ENCODE results near the gene CPXM2. TPM values are rescaled to one million over a fixed set of nuclear protein-coding genes. Genes with fewer than 3 reads are reported as not detected.

The CPXM2 gene
- total and polyA plus RNA-seq, 10 of the 15 experiments (the other 5 are each of a cell fraction or from before 2014, with no cell fraction given) = 0.08 to 1.1 (median 0.58) TPM

DNA sequence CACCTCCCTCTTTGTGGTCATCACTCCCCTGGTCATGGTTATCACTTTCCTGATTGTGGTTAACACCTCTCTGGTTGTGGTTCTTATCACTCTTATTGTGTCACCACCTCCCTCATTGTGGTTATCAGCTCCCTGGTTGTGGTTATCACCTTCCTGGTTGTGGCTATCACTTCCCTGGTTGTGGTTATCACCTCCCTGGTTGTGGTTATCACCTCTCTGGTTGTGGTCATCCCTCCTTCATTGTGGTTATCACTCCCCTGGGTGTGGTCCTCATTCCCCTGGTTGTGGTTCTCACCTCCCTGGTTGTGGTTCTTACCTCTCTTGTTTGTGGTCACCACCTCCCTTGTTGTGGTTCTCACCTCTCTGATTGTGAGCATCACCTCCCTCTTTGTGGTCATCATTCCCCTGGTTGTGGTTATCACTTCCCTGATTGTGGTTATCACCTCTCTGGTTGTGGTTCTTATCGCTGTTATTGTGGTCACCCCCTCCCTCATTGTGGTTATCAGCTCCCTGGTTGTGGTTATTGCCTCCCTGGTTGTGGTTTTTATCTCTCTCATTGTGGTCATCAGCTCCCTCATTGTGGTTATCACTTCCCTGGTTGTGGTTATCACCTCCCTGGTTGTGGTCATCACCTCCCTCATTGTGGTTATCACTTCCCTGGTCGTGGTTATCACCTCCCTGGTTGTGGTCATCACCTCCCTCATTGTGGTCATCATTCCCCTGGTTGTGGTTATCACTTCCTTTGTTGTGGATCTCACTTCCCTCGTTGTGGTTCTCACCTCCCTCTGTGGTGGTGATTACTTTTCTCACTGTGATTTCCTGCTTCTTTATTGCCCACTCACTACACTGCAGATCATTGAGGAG lies 118.7 kb downstream of the CPXM2 start (continued):
- TF ChIP-seq, protein P1, sequence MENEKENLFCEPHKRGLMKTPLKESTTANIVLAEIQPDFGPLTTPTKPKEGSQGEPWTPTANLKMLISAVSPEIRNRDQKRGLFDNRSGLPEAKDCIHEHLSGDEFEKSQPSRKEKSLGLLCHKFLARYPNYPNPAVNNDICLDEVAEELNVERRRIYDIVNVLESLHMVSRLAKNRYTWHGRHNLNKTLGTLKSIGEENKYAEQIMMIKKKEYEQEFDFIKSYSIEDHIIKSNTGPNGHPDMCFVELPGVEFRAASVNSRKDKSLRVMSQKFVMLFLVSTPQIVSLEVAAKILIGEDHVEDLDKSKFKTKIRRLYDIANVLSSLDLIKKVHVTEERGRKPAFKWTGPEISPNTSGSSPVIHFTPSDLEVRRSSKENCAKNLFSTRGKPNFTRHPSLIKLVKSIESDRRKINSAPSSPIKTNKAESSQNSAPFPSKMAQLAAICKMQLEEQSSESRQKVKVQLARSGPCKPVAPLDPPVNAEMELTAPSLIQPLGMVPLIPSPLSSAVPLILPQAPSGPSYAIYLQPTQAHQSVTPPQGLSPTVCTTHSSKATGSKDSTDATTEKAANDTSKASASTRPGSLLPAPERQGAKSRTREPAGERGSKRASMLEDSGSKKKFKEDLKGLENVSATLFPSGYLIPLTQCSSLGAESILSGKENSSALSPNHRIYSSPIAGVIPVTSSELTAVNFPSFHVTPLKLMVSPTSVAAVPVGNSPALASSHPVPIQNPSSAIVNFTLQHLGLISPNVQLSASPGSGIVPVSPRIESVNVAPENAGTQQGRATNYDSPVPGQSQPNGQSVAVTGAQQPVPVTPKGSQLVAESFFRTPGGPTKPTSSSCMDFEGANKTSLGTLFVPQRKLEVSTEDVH (IDR thresholded peaks at IDR 0.05; ENCODE audit: low read depth, partially characterized antibody) = no peak
- no peak for TF ChIP-seq KDM1A (IDR thresholded peaks at IDR 0.05; ENCODE audit: borderline replicate concordance)
- TF ChIP-seq, protein P2, sequence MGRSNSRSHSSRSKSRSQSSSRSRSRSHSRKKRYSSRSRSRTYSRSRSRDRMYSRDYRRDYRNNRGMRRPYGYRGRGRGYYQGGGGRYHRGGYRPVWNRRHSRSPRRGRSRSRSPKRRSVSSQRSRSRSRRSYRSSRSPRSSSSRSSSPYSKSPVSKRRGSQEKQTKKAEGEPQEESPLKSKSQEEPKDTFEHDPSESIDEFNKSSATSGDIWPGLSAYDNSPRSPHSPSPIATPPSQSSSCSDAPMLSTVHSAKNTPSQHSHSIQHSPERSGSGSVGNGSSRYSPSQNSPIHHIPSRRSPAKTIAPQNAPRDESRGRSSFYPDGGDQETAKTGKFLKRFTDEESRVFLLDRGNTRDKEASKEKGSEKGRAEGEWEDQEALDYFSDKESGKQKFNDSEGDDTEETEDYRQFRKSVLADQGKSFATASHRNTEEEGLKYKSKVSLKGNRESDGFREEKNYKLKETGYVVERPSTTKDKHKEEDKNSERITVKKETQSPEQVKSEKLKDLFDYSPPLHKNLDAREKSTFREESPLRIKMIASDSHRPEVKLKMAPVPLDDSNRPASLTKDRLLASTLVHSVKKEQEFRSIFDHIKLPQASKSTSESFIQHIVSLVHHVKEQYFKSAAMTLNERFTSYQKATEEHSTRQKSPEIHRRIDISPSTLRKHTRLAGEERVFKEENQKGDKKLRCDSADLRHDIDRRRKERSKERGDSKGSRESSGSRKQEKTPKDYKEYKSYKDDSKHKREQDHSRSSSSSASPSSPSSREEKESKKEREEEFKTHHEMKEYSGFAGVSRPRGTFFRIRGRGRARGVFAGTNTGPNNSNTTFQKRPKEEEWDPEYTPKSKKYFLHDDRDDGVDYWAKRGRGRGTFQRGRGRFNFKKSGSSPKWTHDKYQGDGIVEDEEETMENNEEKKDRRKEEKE (IDR thresholded peaks at IDR 0.05) = no peak
- TF ChIP-seq HDAC2 (IDR thresholded peaks at IDR 0.05) = no peak
- no peak for TF ChIP-seq CHD4 (IDR thresholded peaks at IDR 0.05)
- TF ChIP-seq SMC3 (IDR thresholded peaks at IDR 0.05; ENCODE audit: borderline replicate concordance, low read length) = no peak
- TF ChIP-seq EP300 (IDR thresholded peaks at IDR 0.05; ENCODE audit: borderline replicate concordance in 1 of 2, control insufficient read depth in 1 of 2, low read depth in 2 of 2, low read length in 2 of 2) = no peak
- TF ChIP-seq YBX1 (IDR thresholded peaks at IDR 0.05) = no peak
- no peak for TF ChIP-seq RBBP5 (conservative IDR thresholded peaks at IDR 0.05)
- TF ChIP-seq, protein P3, sequence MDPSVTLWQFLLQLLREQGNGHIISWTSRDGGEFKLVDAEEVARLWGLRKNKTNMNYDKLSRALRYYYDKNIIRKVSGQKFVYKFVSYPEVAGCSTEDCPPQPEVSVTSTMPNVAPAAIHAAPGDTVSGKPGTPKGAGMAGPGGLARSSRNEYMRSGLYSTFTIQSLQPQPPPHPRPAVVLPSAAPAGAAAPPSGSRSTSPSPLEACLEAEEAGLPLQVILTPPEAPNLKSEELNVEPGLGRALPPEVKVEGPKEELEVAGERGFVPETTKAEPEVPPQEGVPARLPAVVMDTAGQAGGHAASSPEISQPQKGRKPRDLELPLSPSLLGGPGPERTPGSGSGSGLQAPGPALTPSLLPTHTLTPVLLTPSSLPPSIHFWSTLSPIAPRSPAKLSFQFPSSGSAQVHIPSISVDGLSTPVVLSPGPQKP (IDR thresholded peaks at IDR 0.05; ENCODE audit: low read depth, low read length) = no peak
- TF ChIP-seq POLR2A (IDR thresholded peaks at IDR 0.05; ENCODE audit: low read depth, low read length) = no peak
- TF ChIP-seq, protein P4, sequence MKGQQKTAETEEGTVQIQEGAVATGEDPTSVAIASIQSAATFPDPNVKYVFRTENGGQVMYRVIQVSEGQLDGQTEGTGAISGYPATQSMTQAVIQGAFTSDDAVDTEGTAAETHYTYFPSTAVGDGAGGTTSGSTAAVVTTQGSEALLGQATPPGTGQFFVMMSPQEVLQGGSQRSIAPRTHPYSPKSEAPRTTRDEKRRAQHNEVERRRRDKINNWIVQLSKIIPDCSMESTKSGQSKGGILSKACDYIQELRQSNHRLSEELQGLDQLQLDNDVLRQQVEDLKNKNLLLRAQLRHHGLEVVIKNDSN (IDR thresholded peaks at IDR 0.05; ENCODE audit: borderline replicate concordance, extremely low read length, insufficient read depth, low read depth, low read length) = no peak
- TF ChIP-seq SMAD1 (IDR thresholded peaks at IDR 0.05; ENCODE audit: low read depth, partially characterized antibody) = no peak
- no peak for TF ChIP-seq CHD2 (IDR thresholded peaks at IDR 0.05; ENCODE audit: borderline replicate concordance, low read depth, low read length)
- TF ChIP-seq, protein P5, sequence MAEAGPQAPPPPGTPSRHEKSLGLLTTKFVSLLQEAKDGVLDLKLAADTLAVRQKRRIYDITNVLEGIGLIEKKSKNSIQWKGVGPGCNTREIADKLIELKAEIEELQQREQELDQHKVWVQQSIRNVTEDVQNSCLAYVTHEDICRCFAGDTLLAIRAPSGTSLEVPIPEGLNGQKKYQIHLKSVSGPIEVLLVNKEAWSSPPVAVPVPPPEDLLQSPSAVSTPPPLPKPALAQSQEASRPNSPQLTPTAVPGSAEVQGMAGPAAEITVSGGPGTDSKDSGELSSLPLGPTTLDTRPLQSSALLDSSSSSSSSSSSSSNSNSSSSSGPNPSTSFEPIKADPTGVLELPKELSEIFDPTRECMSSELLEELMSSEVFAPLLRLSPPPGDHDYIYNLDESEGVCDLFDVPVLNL (IDR thresholded peaks at IDR 0.05; ENCODE audit: low read depth, low read length) = no peak
- no peak for TF ChIP-seq RFX5 (IDR thresholded peaks at IDR 0.05; ENCODE audit: low read depth, low read length)
- TF ChIP-seq SMARCA5 (IDR thresholded peaks at IDR 0.05) = no peak
- TF ChIP-seq, protein P6, sequence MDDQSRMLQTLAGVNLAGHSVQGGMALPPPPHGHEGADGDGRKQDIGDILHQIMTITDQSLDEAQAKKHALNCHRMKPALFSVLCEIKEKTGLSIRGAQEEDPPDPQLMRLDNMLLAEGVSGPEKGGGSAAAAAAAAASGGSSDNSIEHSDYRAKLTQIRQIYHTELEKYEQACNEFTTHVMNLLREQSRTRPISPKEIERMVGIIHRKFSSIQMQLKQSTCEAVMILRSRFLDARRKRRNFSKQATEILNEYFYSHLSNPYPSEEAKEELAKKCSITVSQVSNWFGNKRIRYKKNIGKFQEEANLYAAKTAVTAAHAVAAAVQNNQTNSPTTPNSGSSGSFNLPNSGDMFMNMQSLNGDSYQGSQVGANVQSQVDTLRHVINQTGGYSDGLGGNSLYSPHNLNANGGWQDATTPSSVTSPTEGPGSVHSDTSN (IDR thresholded peaks at IDR 0.05; ENCODE audit: insufficient replicate concordance, low read depth, low read length) = no peak
- TF ChIP-seq NR2C2 (IDR thresholded peaks at IDR 0.05; ENCODE audit: borderline replicate concordance, control insufficient read depth, insufficient read length, low read depth) = no peak
- TF ChIP-seq KLF5 (IDR thresholded peaks at IDR 0.05; ENCODE audit: partially characterized antibody) = no peak
